Measurements from ENCODE around the gene ECT2.

GRCh38 chr3:172820492-172820891 is 70.0 kb downstream of the ECT2 start:
- TF ChIP-seq CTCF (IDR thresholded peaks at IDR 0.05 in 4 of 5, conservative IDR thresholded peaks at IDR 0.05 in 1 of 5) (no peak), POLR2A (IDR thresholded peaks at IDR 0.05) (no peak)
